NT2/D1 (cell line): ENCODE results near the gene MCL1.

ENCODE experiments used
- SUZ12 ChIP-seq: IDR thresholded peaks from 2 replicates; pipeline ENCODE4 v1.6.1; 2011; ENCODE audit not compliant: insufficient read length, insufficient read depth; ENCODE audit errors: extremely low read depth
- YY1 ChIP-seq: IDR thresholded peaks from 2 replicates; pipeline ENCODE4 v1.6.1; 2011; ENCODE audit not compliant: insufficient read length, insufficient read depth
- ZNF274 ChIP-seq: IDR thresholded peaks from 2 replicates; pipeline ENCODE4 v1.6.1; 2011; ENCODE audit warnings: mild to moderate bottlenecking, low read depth, low read length

- TF ChIP-seq YY1: no peak
- TF ChIP-seq SUZ12: no peak
- no peak for TF ChIP-seq ZNF274
Observed at GRCh38 chr1:150576367-150576711, 3.1 kb downstream of the MCL1 start.
